Uterus (tissue), 4 donors: ENCODE results near the gene ACTA2. TPM values are rescaled to one million over a fixed set of nuclear protein-coding genes. Genes with fewer than 3 reads are reported as not detected.

Experiments
- DNase-seq, 2 donors: peaks; one replicate each; pipeline ENCODE4 v3.0.0-alpha.2; 2019 to 2020
- H3K27ac ChIP-seq, 2 donors: fragments of 200-600 bp; sonication (generic); 1 replicate in 1 of 2; 2 replicates in 1 of 2; pipeline ENCODE4 v1.5.1; 2016 to 2018
- H3K27me3 ChIP-seq, 2 donors: fragments of 200-600 bp; sonication (generic); one replicate each; pipeline ENCODE4 v1.5.1; 2018 to 2019; ENCODE audit warnings: control low read depth in 1 of 2
- H3K36me3 ChIP-seq, 2 donors: fragments of 200-600 bp; sonication (generic); one replicate each; pipeline ENCODE4 v1.5.1; 2019; ENCODE audit warnings: control low read depth in 1 of 2
- H3K4me1 ChIP-seq, 2 donors: fragments of 200-600 bp; sonication (generic); one replicate each; pipeline ENCODE4 v1.5.1; 2018 to 2019; ENCODE audit warnings: control low read depth in 1 of 2
- H3K4me3 ChIP-seq, 2 donors: fragments of 200-600 bp; sonication (generic); 1 replicate in 1 of 2; 2 replicates in 1 of 2; pipeline ENCODE4 v1.5.1; 2018 to 2019; ENCODE audit warnings: mild to moderate bottlenecking in 1 of 2
- H3K9me3 ChIP-seq, 2 donors: fragments of 200-600 bp; sonication (generic); one replicate each; pipeline ENCODE4 v1.5.1; 2019; ENCODE audit warnings: control low read depth in 1 of 2
- POLR2A ChIP-seq, 2 donors: fragments of 450-650 bp; IDR thresholded peaks; one replicate each; pipeline ENCODE4 v1.6.1; 2016; ENCODE audit warnings: antibody characterized with exemption in 2 of 2, mild to moderate bottlenecking in 1 of 2, moderate library complexity in 1 of 2
- intact Hi-C: fragments of 100-400 bp; cut with DNase I; formaldehyde crosslinking; loops from one replicate; pipeline ENCODE4 v1.15.1; 2023; ENCODE audit warnings: low total_unique reads
- total RNA-seq, 4 donors: library from RNA; depleted of rRNA in 3 of 4; stranded (reverse); fragments of >200 nt in 3 of 4; gene quantifications; one replicate each; pipeline versions ENCODE4 v1.1.0 to v1.2.4, GENCODE V29; 2014 to 2023
- TF ChIP-seq, protein P1 (sequence below), 4 experiments: fragments of 200-600 bp in 2 of 4; fragments of 450-650 bp in 2 of 4; sonication (generic) in 2 of 4; IDR thresholded peaks; one replicate each; pipeline ENCODE4 v1.5.1; 2016 to 2019; ENCODE audit warnings: antibody characterized with exemption in 4 of 4, mild to moderate bottlenecking in 2 of 4, moderate library complexity in 1 of 4
- donor health status: DM: yes; HTN: yes; CAD: no.

Gene ACTA2
- total RNA-seq, 4 donors from 2014 or later = 2,685 to 5,347 (median 3,837) TPM

DNA sequence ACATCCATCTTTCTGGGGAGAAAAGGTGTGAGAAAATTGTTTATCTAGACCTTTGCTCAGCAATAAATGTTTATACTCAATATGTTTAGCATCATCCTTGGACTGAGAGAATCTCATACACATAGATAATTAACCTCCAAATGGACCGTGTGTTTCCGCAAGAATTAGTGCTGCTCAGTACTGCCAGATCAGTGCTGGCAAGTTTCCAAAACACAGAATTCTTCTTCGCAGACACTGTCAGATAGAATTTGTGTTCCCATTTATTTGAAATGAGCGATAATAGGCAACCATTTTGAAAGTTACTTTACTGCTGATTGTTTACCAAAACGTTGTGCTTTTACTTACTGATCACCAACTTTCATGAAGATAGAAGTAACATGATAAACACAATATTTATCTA lies 38.8 kb downstream of the ACTA2 start:
- H3K27ac ChIP-seq = peak overlapping the region; percentile 18 to 35
- intact Hi-C loops = no loop called here
- TF ChIP-seq, protein P1, sequence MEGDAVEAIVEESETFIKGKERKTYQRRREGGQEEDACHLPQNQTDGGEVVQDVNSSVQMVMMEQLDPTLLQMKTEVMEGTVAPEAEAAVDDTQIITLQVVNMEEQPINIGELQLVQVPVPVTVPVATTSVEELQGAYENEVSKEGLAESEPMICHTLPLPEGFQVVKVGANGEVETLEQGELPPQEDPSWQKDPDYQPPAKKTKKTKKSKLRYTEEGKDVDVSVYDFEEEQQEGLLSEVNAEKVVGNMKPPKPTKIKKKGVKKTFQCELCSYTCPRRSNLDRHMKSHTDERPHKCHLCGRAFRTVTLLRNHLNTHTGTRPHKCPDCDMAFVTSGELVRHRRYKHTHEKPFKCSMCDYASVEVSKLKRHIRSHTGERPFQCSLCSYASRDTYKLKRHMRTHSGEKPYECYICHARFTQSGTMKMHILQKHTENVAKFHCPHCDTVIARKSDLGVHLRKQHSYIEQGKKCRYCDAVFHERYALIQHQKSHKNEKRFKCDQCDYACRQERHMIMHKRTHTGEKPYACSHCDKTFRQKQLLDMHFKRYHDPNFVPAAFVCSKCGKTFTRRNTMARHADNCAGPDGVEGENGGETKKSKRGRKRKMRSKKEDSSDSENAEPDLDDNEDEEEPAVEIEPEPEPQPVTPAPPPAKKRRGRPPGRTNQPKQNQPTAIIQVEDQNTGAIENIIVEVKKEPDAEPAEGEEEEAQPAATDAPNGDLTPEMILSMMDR (IDR thresholded peaks at IDR 0.05) = no peak
- no peak for TF ChIP-seq POLR2A (IDR thresholded peaks at IDR 0.05)

DNA sequence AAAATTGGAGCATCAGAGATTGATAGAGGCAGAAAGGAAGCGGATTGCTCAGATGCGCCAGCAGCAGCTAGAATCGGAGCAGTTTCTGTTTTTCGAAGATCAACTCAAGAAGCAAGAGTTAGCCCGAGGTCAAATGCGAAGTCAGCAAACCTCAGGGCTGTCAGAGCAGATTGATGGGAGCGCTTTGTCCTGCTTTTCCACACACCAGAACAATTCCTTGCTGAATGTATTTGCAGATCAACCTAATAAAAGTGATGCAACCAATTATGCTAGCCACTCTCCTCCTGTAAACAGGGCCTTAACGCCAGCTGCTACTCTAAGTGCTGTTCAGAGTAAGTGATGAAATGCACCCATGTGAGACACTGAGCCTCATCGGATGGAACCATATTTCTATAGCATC lies 39.4 kb downstream of the ACTA2 start:
- no peaks in the 10 kb centered on the region for H3K9me3 ChIP-seq
- peak overlapping the region; percentile 18 to 35 for H3K27ac ChIP-seq
- H3K36me3 ChIP-seq = no peaks in the 10 kb centered on the region
- H3K27me3 ChIP-seq = no peaks in the 10 kb centered on the region
- no peak overlapping the region for H3K4me3 ChIP-seq
- intact Hi-C loops = no loop called here
- TF ChIP-seq, protein P1 (IDR thresholded peaks at IDR 0.05) = no peak
- no peak for TF ChIP-seq POLR2A (IDR thresholded peaks at IDR 0.05)
- no peaks in the 10 kb centered on the region for H3K4me1 ChIP-seq
- DNase-seq = no peak

More for the DNA sequence above, 38.8 kb downstream of the ACTA2 start:
- no peaks in the 10 kb centered on the region for H3K4me1 ChIP-seq
- H3K4me3 ChIP-seq = no peak overlapping the region
- no peaks in the 10 kb centered on the region for H3K9me3 ChIP-seq
- H3K36me3 ChIP-seq = no peaks in the 10 kb centered on the region
- no peaks in the 10 kb centered on the region for H3K27me3 ChIP-seq
- DNase-seq = no peak

DNA sequence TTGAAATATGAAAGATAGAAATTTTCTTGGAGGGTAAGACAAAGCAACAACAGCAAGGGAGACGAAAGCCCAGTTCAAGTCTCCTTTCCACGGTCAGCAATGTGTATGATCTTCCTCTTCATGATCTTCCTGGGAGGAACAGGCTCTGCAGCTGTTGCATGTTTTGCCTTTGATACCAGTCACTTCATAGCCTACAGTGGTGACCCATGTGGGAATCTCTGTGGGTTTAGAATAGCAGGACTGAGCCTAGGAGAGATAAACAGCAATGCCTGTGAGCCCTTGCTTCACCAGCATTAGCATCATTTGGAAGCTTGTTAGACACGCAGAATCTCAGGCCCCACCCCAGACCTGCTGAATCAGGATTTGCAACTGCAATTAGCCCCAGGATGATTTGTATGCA lies 40.7 kb downstream of the ACTA2 start:
- TF ChIP-seq, protein P1 (IDR thresholded peaks at IDR 0.05) = no peak
- TF ChIP-seq POLR2A (IDR thresholded peaks at IDR 0.05) = no peak
- Histone ChIP-seq H3K9me3 (no peaks in the 10 kb centered on the region), H3K27me3 (no peaks in the 10 kb centered on the region), H3K4me3 (no peak overlapping the region), H3K27ac (no peak overlapping the region), H3K36me3 (no peaks in the 10 kb centered on the region), H3K4me1 (no peaks in the 10 kb centered on the region)
- intact Hi-C loops = no loop called here
- no peak for DNase-seq

DNA sequence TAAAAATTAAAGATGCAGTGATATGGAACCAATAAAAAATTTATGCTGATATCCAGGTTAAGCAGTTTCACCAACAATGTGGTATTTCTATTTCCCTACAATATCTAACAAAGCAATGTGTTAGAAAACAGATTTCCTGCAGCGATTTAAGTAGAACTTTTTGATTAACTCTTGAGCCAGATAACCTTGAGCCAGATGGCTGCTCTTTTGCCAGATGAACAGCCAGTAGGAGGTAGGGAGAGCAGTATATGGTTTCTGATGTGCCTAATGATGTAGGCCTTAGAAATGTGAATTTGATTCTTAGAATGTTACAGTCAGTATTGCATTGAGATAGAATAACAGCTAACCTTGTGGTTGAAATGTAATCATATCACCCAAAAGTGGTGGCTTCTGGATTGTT lies 41.5 kb downstream of the ACTA2 start:
- intact Hi-C loops = no loop called here
- Histone ChIP-seq H3K9me3 (no peaks in the 10 kb centered on the region), H3K27me3 (no peaks in the 10 kb centered on the region), H3K36me3 (no peaks in the 10 kb centered on the region), H3K27ac (no peak overlapping the region), H3K4me3 (no peak overlapping the region), H3K4me1 (no peaks in the 10 kb centered on the region)
- no peak for TF ChIP-seq POLR2A (IDR thresholded peaks at IDR 0.05)
- TF ChIP-seq, protein P1 (IDR thresholded peaks at IDR 0.05) = no peak
- DNase-seq = no peak

DNA sequence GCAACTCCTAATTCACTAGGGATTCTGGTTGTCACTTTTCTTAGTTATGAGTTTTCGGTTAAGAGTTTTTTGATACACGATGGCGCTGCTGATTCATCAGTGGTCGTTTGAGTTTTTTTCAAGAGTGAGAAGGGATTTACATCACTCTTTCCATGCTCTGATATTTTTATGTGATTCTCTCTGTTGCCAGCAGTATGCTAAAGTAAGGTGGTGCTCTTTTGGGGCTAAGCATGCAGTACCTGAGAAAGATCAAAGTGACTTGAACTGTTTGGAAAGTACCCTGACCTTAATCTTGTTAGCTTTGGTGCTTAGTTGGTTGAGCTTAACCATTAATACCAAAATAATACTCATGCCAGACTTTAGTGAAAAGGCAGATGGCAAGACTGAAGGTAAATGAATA lies 44.4 kb downstream of the ACTA2 start:
- intact Hi-C loops = no loop called here
- Histone ChIP-seq H3K9me3 (no peaks in the 10 kb centered on the region), H3K4me3 (no peak overlapping the region), H3K27ac (no peak overlapping the region), H3K36me3 (no peaks in the 10 kb centered on the region), H3K27me3 (no peaks in the 10 kb centered on the region), H3K4me1 (no peaks in the 10 kb centered on the region)
- TF ChIP-seq POLR2A (IDR thresholded peaks at IDR 0.05) = no peak
- TF ChIP-seq, protein P1 (IDR thresholded peaks at IDR 0.05) = no peak
- no peak for DNase-seq
